PC-9 (cell line): ENCODE results near the gene CD300LB. TPM values are rescaled to one million over a fixed set of nuclear protein-coding genes. Genes with fewer than 3 reads are reported as not detected.

Experiments used
- BruUV-seq: library from RNA; stranded (reverse); fragments of 400-500 nt; replicated peaks from 2 replicates; lab custom pipeline; 2021; lab: Mats Ljungman, UMichigan
- CTCF ChIA-PET: fragments of 300-600 bp; sonication (Branson Sonifier 250); formaldehyde crosslinking; loops from one replicate; lab custom pipeline; 2022; ENCODE audit warnings: antibody characterized with exemption; lab: Charles Lee
- POLR2A ChIA-PET: fragments of 300-600 bp; sonication (Branson Sonifier 250); formaldehyde crosslinking; loops from one replicate; lab custom pipeline; 2022; ENCODE audit warnings: antibody characterized with exemption; ENCODE audit not compliant: unreplicated experiment; lab: Charles Lee
- DNase-seq, 2 experiments: peaks; one replicate each; pipeline versions ENCODE4 v3.0.0 to v3.0.0-alpha.2; 2015 to 2022; ENCODE audit warnings: mixed read lengths in 1 of 2
- H2AFZ ChIP-seq: fragments of 200-600 bp; sonication (generic); 2 replicates; pipeline ENCODE4 v1.8.1; 2017; ENCODE audit warnings: antibody characterized with exemption
- H3F3A ChIP-seq: fragments of 200-600 bp; sonication (generic); 2 replicates; pipeline ENCODE4 v1.8.1; 2017; ENCODE audit warnings: antibody characterized with exemption, mild to moderate bottlenecking, low read depth; ENCODE audit not compliant: insufficient read depth
- H3K27ac ChIP-seq: fragments of 200-600 bp; sonication (generic); 2 replicates; pipeline ENCODE4 v1.6.1; 2016; ENCODE audit warnings: mixed run types
- H3K27me3 ChIP-seq: fragments of 200-600 bp; sonication (generic); 2 replicates; pipeline ENCODE4 v1.6.1; 2016; ENCODE audit warnings: low read depth, mixed run types; ENCODE audit not compliant: insufficient read depth
- H3K36me3 ChIP-seq: fragments of 200-600 bp; sonication (generic); 2 replicates; pipeline ENCODE4 v1.6.1; 2016; ENCODE audit warnings: low read depth, mixed run types
- H3K4me1 ChIP-seq: fragments of 200-600 bp; sonication (generic); replicated peaks from 2 replicates; pipeline ENCODE4 v1.6.1; 2016; ENCODE audit warnings: mixed run types; ENCODE audit not compliant: insufficient read depth
- H3K4me2 ChIP-seq: fragments of 200-600 bp; sonication (generic); 2 replicates; pipeline ENCODE4 v1.6.1; 2017; ENCODE audit warnings: mixed run types
- H3K4me3 ChIP-seq: fragments of 200-600 bp; sonication (generic); 2 replicates; pipeline ENCODE4 v1.6.1; 2016; ENCODE audit warnings: mixed run types
- H3K79me2 ChIP-seq: fragments of 200-600 bp; sonication (generic); 2 replicates; pipeline ENCODE4 v1.6.1; 2017; ENCODE audit warnings: low read depth, mixed run types
- H3K9me2 ChIP-seq: fragments of 200-600 bp; sonication (generic); 2 replicates; pipeline ENCODE4 v1.8.1; 2017; ENCODE audit warnings: mild to moderate bottlenecking; ENCODE audit not compliant: insufficient read depth
- H3K9me3 ChIP-seq: fragments of 200-600 bp; sonication (generic); 2 replicates; pipeline ENCODE4 v1.8.1; 2016; ENCODE audit warnings: low read depth; ENCODE audit not compliant: insufficient read depth
- H4K20me1 ChIP-seq: fragments of 200-600 bp; sonication (generic); 2 replicates; pipeline ENCODE4 v1.8.1; 2017; ENCODE audit not compliant: insufficient read depth
- EZH2 ChIP-seq: fragments of 200-600 bp; sonication (generic); IDR thresholded peaks from 2 replicates; pipeline ENCODE4 v1.8.0; 2017; ENCODE audit warnings: antibody characterized with exemption, low read depth
- intact Hi-C: fragments of 100-400 bp; cut with micrococcal nuclease; formaldehyde crosslinking; loops from one replicate; pipeline ENCODE4 v1.10.0; 2022; ENCODE audit not compliant: unreplicated experiment
- total RNA-seq: library from RNA; stranded (reverse); gene quantifications from 2 replicates; pipeline ENCODE4 v1.2.3, GENCODE V29; 2021
- TF ChIP-seq, protein P1 (sequence below): fragments of 200-600 bp; sonication (generic); conservative IDR thresholded peaks from 2 replicates; pipeline ENCODE4 v1.6.1; 2017; ENCODE audit warnings: mixed run types, antibody characterized with exemption, mild to moderate bottlenecking, moderate library complexity

Gene CD300LB
- total RNA-seq, 1 experiment from 2014 or later: not detected

DNA sequence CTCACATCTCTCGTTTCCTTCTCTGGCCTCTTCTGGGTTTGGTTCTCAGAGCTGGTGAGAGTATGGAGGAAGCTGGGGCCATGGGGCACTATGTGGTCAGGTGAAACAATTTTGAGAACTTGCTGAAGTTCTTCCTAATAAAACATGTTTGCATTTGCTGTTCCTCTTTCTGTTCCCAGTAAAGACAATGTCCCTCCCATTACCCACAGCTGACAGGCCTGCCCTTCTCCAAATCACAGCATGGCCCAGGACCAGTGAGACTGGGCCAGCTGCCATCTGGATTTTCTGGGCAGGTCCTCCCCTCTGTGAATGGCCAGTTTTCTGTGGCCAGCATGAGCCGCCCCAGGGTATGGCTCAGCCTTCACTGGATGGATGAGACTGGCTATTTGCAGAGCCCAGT lies 36.1 kb upstream of the CD300LB start, which contains the start of gene CD300H:
Gene CD300H (minus strand): TSS at position 113 of the 400 bp plus-strand sequence.
- peaks cover 80% of the 10 kb centered on the region for H3K27me3 ChIP-seq
- no peaks in the 10 kb centered on the region for H3F3A ChIP-seq
- no TSS peak for BruUV-seq
- TF ChIP-seq, protein P1, sequence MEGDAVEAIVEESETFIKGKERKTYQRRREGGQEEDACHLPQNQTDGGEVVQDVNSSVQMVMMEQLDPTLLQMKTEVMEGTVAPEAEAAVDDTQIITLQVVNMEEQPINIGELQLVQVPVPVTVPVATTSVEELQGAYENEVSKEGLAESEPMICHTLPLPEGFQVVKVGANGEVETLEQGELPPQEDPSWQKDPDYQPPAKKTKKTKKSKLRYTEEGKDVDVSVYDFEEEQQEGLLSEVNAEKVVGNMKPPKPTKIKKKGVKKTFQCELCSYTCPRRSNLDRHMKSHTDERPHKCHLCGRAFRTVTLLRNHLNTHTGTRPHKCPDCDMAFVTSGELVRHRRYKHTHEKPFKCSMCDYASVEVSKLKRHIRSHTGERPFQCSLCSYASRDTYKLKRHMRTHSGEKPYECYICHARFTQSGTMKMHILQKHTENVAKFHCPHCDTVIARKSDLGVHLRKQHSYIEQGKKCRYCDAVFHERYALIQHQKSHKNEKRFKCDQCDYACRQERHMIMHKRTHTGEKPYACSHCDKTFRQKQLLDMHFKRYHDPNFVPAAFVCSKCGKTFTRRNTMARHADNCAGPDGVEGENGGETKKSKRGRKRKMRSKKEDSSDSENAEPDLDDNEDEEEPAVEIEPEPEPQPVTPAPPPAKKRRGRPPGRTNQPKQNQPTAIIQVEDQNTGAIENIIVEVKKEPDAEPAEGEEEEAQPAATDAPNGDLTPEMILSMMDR: no peak
- TF ChIP-seq EZH2: no peak
- ChIA-PET CTCF (no interaction called here), POLR2A (no interaction called here)
- H3K9me3 ChIP-seq: no peaks in the 10 kb centered on the region
- H3K79me2 ChIP-seq: no peaks in the 10 kb centered on the region
- no peak within 1 kb of the TSS for H3K4me3 ChIP-seq
- no peaks in the 10 kb centered on the region for H3K9me2 ChIP-seq
- no peaks in the 10 kb centered on the region for H4K20me1 ChIP-seq
- no peak within 1 kb of the TSS for H3K4me2 ChIP-seq
- no peak within 1 kb of the TSS for H3K27ac ChIP-seq
- DNase-seq: no peak
- H3K36me3 ChIP-seq: no peaks in the 10 kb centered on the region
- no peak within 1 kb of the TSS for H2AFZ ChIP-seq
- no peaks in the 10 kb centered on the region for H3K4me1 ChIP-seq
- intact Hi-C loops: loop anchor here (2.0 kb wide), 1 partner anchor 203 kb away; no protein-coding TSS in a partner anchor

DNA sequence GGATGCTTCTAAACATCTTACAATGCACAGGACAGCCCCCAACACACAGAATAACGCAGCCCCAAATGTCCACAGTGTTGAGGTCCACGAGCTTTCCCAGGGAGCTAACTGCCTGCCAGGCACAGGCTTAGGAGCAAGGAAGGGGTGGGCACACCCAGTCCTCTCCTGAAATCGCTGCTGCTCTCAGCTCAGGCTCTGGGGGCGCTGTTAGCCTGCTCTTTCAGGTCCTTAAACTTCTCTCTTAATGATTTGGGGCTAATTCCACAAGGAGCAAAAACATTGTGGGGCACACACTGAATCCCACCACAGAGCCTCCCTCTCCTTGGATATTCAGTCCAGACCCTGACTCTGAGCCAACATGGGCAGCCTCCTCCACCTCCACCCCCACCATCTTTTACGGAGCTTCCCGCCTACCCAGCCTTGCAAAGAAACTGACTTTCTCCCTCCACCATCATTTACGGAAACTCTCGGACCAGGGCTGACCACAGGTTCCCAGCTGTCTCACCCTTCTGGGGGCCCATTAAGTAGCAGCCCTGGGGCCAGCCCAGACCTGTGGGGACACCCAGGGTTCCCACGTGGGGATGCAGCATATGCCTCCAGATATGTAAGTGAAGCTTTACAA lies 35.0 kb upstream of the CD300LB start:
- H3K27ac ChIP-seq: no peak overlapping the region
- intact Hi-C loops: loop anchor here (2.0 kb wide), 1 partner anchor 205 kb away; no protein-coding TSS in a partner anchor

DNA sequence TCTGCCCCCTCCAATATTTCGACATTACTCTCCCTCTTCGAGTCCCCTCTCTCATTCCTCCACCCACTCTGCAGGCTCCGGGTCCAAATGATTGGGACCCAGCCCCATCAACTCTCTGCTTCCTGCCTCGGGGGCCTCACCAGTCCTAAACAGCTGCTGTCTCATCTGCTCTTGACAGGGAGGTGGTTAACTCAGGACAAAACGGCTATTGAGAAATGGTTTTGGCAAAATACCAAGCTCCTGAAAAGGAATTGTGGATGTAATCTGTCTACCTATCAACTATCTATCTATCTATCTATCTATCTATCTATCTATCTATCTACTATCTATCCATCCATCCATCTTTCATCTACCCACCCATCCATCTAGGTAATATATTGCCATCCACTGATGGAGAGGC lies 33.9 kb upstream of the CD300LB start:
- no peaks in the 10 kb centered on the region for H3F3A ChIP-seq
- no peak overlapping the region for H3K4me3 ChIP-seq
- H3K27me3 ChIP-seq: peaks cover 80% of the 10 kb centered on the region
- H2AFZ ChIP-seq: no peak overlapping the region
- H3K9me3 ChIP-seq: no peaks in the 10 kb centered on the region
- H3K79me2 ChIP-seq: no peaks in the 10 kb centered on the region
- CTCF ChIA-PET: no interaction called here
- H4K20me1 ChIP-seq: no peaks in the 10 kb centered on the region
- DNase-seq: no peak
- H3K27ac ChIP-seq: no peak overlapping the region
- TF ChIP-seq, protein P1: no peak
- intact Hi-C loops: no loop called here
- H3K9me2 ChIP-seq: no peaks in the 10 kb centered on the region
- POLR2A ChIA-PET: no interaction called here
- H3K4me2 ChIP-seq: no peak overlapping the region
- no TSS peak for BruUV-seq
- no peaks in the 10 kb centered on the region for H3K36me3 ChIP-seq
- no peaks in the 10 kb centered on the region for H3K4me1 ChIP-seq

More for the DNA sequence above, 35.0 kb upstream of the CD300LB start:
- H3K4me2 ChIP-seq: no peak overlapping the region
- no peaks in the 10 kb centered on the region for H3K9me3 ChIP-seq
- H3K79me2 ChIP-seq: no peaks in the 10 kb centered on the region
- BruUV-seq: no TSS peak
- no peaks in the 10 kb centered on the region for H3K9me2 ChIP-seq
- ChIA-PET CTCF (interaction anchor here (1.0 kb wide), 1 partner anchor 37 kb away, joined by 3 read pairs; no protein-coding TSS in a partner anchor), POLR2A (interaction anchor here (0.5 to 0.7 kb wide), 3 partner anchors 81 to 1324 kb away, joined by 4 to 5 read pairs (median 4); no protein-coding TSS in a partner anchor)
- H4K20me1 ChIP-seq: no peaks in the 10 kb centered on the region
- peak in 1 of 2 experiments; percentile 22 for DNase-seq
- H3K27me3 ChIP-seq: peaks cover 81% of the 10 kb centered on the region
- H3K36me3 ChIP-seq: no peaks in the 10 kb centered on the region
- TF ChIP-seq EZH2: no peak
- TF ChIP-seq, protein P1: peak; percentile 66
- H2AFZ ChIP-seq: no peak overlapping the region
- no peak overlapping the region for H3K4me3 ChIP-seq
- no peaks in the 10 kb centered on the region for H3K4me1 ChIP-seq
- H3F3A ChIP-seq: no peaks in the 10 kb centered on the region
